Mesendoderm (in vitro differentiated cells): ENCODE results near the gene DRD3.

Source experiments
- DNase-seq: peaks from one replicate; pipeline ENCODE4 v3.0.0; 2013
- H2AK5ac ChIP-seq: 2 replicates; pipeline ENCODE4 v1.6.1; 2013; ENCODE audit warnings: low read length, inconsistent platforms
- H2BK120ac ChIP-seq: 2 replicates; pipeline ENCODE4 v1.6.1; 2013; ENCODE audit warnings: low read depth, mild to moderate bottlenecking, low read length, moderate library complexity, mixed read lengths
- H2BK15ac ChIP-seq: replicated peaks from 2 replicates; pipeline ENCODE4 v1.6.1; 2013; ENCODE audit warnings: low read depth, mild to moderate bottlenecking, moderate library complexity
- H2BK5ac ChIP-seq: 2 replicates; pipeline ENCODE4 v1.6.1; 2013; ENCODE audit warnings: low read length, inconsistent platforms
- H3K18ac ChIP-seq: 2 replicates; pipeline ENCODE4 v1.6.1; 2013; ENCODE audit warnings: mild to moderate bottlenecking, low read length, mixed read lengths
- H3K23ac ChIP-seq: one replicate; pipeline ENCODE4 v1.6.1; 2013; ENCODE audit warnings: low read length
- H3K27ac ChIP-seq: 2 replicates; pipeline ENCODE4 v1.5.1; 2013; ENCODE audit warnings: low read depth, mild to moderate bottlenecking, inconsistent platforms, low read length, moderate library complexity
- H3K27me3 ChIP-seq: 2 replicates; pipeline ENCODE4 v1.6.1; 2013; ENCODE audit warnings: low read length, control low read depth, mild to moderate bottlenecking, inconsistent platforms; ENCODE audit not compliant: insufficient read depth, poor library complexity
- H3K36me3 ChIP-seq: 2 replicates; pipeline ENCODE4 v1.6.1; 2013; ENCODE audit warnings: low read length, inconsistent platforms; ENCODE audit not compliant: control insufficient read depth, insufficient read depth
- H3K4ac ChIP-seq: one replicate; pipeline ENCODE4 v1.6.1; 2013; ENCODE audit warnings: low read depth, mild to moderate bottlenecking, low read length, moderate library complexity
- H3K4me1 ChIP-seq: 2 replicates; pipeline ENCODE4 v1.6.1; 2013; ENCODE audit warnings: low read depth, low read length, inconsistent platforms; ENCODE audit not compliant: control insufficient read depth
- H3K4me2 ChIP-seq: 2 replicates; pipeline ENCODE4 v1.6.1; 2013; ENCODE audit warnings: low read length
- H3K4me3 ChIP-seq: 2 replicates; pipeline ENCODE4 v1.5.1; 2013; ENCODE audit warnings: mild to moderate bottlenecking, low read length
- H3K56ac ChIP-seq: one replicate; pipeline ENCODE4 v1.6.1; 2013; ENCODE audit warnings: low read length
- H3K79me1 ChIP-seq: 2 replicates; pipeline ENCODE4 v1.6.1; 2013; ENCODE audit warnings: low read length, inconsistent platforms
- H3K79me2 ChIP-seq: 2 replicates; pipeline ENCODE4 v1.6.1; 2013; ENCODE audit warnings: mild to moderate bottlenecking, low read length; ENCODE audit not compliant: control insufficient read depth, insufficient read depth
- H3K9ac ChIP-seq: 2 replicates; pipeline ENCODE4 v1.6.1; 2013; ENCODE audit warnings: low read length, inconsistent platforms
- H4K5ac ChIP-seq: one replicate; pipeline ENCODE4 v1.6.1; 2013; ENCODE audit warnings: low read length
- H4K8ac ChIP-seq: one replicate; pipeline ENCODE4 v1.6.1; 2013; ENCODE audit warnings: low read depth, mild to moderate bottlenecking, control low read depth, low read length, moderate library complexity
- WGBS: extraction: QIAGEN DNeasy Blood & Tissue Kit; methylation state at CpG from one replicate; pipeline ENCODE4 v1.1.7; 2013; ENCODE audit warnings: low lambda C conversion rate, missing lambda C conversion rate; ENCODE audit not compliant: insufficient coverage; ENCODE audit errors: extremely low coverage; 5-methylcytosine and 5-hydroxymethylcytosine counted together

The DRD3 gene

DNA sequence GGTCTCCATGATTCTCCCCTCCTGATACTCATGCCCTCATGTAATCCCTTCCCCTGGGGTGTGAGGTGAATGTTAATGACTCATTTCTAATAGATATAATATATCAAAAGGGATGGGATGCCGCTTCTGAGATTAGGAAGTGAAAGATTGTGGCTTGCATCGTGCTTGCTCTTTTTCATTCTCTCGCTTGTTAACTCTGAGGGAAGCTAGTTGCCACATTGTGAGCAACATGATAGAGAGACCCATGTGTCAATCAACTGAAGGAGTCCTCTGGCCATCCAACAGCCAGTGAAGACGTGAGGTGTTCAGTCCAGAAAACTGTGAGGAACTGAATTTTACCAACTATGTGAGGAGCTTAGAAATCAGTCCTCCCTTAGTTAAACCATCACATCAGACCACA lies 28.9 kb upstream of the DRD3 start:
- H4K5ac ChIP-seq: no peak overlapping the region
- no peak overlapping the region for H2BK15ac ChIP-seq
- no CpG with 5 or more reads among the region's 4 CpGs for WGBS
- H3K4me2 ChIP-seq: no peak overlapping the region
- no peak for DNase-seq
- no peak overlapping the region for H3K9ac ChIP-seq
- no peaks in the 10 kb centered on the region for H3K79me1 ChIP-seq
- H2BK5ac ChIP-seq: no peak overlapping the region
- H3K27ac ChIP-seq: no peak overlapping the region
- H3K4me1 ChIP-seq: peaks cover 3% of the 10 kb centered on the region
- no peak overlapping the region for H3K18ac ChIP-seq
- no peaks in the 10 kb centered on the region for H3K36me3 ChIP-seq
- no peak overlapping the region for H3K56ac ChIP-seq
- no peak overlapping the region for H2AK5ac ChIP-seq
- H3K27me3 ChIP-seq: no peaks in the 10 kb centered on the region
- H4K8ac ChIP-seq: no peak overlapping the region
- no peak overlapping the region for H3K4me3 ChIP-seq
- H3K23ac ChIP-seq: no peak overlapping the region
- no peak overlapping the region for H2BK120ac ChIP-seq
- no peak overlapping the region for H3K4ac ChIP-seq
- no peaks in the 10 kb centered on the region for H3K79me2 ChIP-seq

DNA sequence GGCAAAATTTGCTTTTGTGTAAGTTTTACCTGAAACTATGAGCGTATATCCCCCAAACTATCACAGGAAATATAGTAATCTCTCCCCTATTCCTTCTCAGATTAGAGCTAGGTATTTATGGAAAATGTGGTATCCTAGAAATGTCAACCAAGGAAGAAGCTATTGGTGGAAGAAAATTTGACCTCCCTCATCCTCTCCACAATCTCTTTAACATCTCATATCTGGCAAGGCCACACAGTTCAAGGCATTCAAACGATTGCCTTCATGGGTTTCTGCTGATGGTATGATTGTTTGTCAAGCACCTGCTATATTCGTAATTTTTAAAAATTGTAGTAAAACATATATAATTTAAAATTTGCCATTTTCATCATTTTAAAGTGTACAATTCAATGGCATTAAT lies 27.5 kb upstream of the DRD3 start:
- H3K9ac ChIP-seq: no peak overlapping the region
- H3K4me2 ChIP-seq: no peak overlapping the region
- H2AK5ac ChIP-seq: no peak overlapping the region
- H4K5ac ChIP-seq: no peak overlapping the region
- no peak overlapping the region for H3K18ac ChIP-seq
- no peaks in the 10 kb centered on the region for H3K4me1 ChIP-seq
- H3K79me2 ChIP-seq: no peaks in the 10 kb centered on the region
- no peak overlapping the region for H3K23ac ChIP-seq
- H3K27ac ChIP-seq: no peak overlapping the region
- no peak overlapping the region for H4K8ac ChIP-seq
- no peak overlapping the region for H3K4ac ChIP-seq
- H3K4me3 ChIP-seq: no peak overlapping the region
- H2BK5ac ChIP-seq: no peak overlapping the region
- no peak overlapping the region for H3K56ac ChIP-seq
- no peaks in the 10 kb centered on the region for H3K36me3 ChIP-seq
- DNase-seq: no peak
- no peak overlapping the region for H2BK15ac ChIP-seq
- H3K27me3 ChIP-seq: no peaks in the 10 kb centered on the region
- WGBS: no CpG with 5 or more reads among the region's 3 CpGs
- H3K79me1 ChIP-seq: no peaks in the 10 kb centered on the region
- H2BK120ac ChIP-seq: no peak overlapping the region

DNA sequence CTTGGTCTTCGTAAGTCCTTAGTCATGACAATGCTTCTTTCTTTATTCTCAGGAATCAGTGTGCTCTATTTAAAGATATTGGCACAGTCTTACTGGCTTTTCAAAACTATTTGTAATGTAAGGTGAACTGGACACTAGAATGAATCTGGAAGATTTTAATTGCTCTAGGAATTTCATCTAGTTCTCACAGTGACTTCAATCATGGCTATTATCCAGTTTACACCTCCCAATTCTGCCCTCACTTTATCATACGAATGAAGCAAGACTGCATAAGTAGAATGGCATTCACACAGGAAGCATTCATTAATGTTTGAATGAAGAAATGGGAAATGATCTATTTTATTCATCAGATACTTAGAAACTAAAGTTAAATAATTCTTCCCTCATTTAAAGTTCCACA lies 26.7 kb upstream of the DRD3 start:
- Histone ChIP-seq H3K27me3 (no peaks in the 10 kb centered on the region), H3K23ac (no peak overlapping the region), H2AK5ac (no peak overlapping the region), H3K56ac (no peak overlapping the region), H3K79me2 (no peaks in the 10 kb centered on the region), H3K9ac (no peak overlapping the region), H3K4me3 (no peak overlapping the region), H3K36me3 (no peaks in the 10 kb centered on the region), H3K4ac (no peak overlapping the region), H3K79me1 (no peaks in the 10 kb centered on the region), H3K27ac (no peak overlapping the region), H4K5ac (no peak overlapping the region), H2BK15ac (no peak overlapping the region), H2BK120ac (no peak overlapping the region), H4K8ac (no peak overlapping the region), H3K4me1 (no peaks in the 10 kb centered on the region), H2BK5ac (no peak overlapping the region), H3K18ac (no peak overlapping the region), H3K4me2 (no peak overlapping the region)
- no CpG with 5 or more reads among the region's 2 CpGs for WGBS
- DNase-seq: no peak

DNA sequence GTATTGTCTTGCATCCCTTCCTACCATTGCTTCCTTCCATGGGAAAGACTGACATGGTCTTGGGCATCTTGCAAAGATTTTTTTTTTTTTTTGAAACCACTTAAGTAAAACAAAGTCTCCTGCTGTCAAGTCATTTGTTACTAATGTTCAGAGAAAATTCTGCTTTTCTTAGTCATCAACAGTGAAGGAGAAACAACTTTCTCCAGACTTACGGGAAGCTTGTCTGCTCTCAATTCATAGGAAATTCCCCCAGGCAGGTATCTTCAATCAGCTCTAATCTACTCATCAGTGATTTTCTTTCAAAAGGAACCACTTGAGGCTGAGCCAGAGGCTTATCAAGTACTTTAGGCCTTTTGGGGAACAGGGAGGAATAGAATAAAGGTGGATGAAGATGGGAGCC lies 15.9 kb upstream of the DRD3 start:
- no peak overlapping the region for H3K9ac ChIP-seq
- no peak overlapping the region for H3K23ac ChIP-seq
- no peaks in the 10 kb centered on the region for H3K4me1 ChIP-seq
- H2BK5ac ChIP-seq: no peak overlapping the region
- H3K79me1 ChIP-seq: no peaks in the 10 kb centered on the region
- no peak overlapping the region for H2BK15ac ChIP-seq
- no CpG with 5 or more reads among the region's 1 CpG for WGBS
- no peak overlapping the region for H4K5ac ChIP-seq
- H3K56ac ChIP-seq: no peak overlapping the region
- no peak overlapping the region for H3K4me3 ChIP-seq
- H2AK5ac ChIP-seq: no peak overlapping the region
- H3K4ac ChIP-seq: no peak overlapping the region
- H3K4me2 ChIP-seq: no peak overlapping the region
- peak; percentile 57 for DNase-seq
- no peak overlapping the region for H2BK120ac ChIP-seq
- H3K36me3 ChIP-seq: no peaks in the 10 kb centered on the region
- H3K79me2 ChIP-seq: no peaks in the 10 kb centered on the region
- no peaks in the 10 kb centered on the region for H3K27me3 ChIP-seq
- no peak overlapping the region for H3K27ac ChIP-seq
- H4K8ac ChIP-seq: no peak overlapping the region
- H3K18ac ChIP-seq: no peak overlapping the region

DNA sequence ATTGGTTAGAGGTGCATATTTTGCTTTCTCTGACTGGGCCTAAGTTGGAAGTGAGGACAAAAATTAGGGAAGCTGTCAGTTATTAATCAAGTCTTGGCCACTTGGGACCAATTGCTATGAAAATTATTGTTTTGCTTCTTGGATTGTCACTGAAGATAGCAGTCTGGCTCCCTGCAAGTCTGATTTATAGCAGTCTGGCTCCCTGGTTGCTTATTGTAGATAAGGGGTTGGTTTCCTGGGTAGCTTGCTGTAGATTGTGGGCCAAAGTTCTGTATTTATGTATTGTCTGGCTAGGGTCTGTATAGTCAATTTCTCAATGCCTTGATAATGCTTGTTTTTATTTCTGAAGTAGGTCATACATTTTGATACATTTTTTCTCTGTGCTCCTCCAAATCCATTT lies 13.3 kb upstream of the DRD3 start:
- Histone ChIP-seq H3K4me1 (no peaks in the 10 kb centered on the region), H2BK5ac (no peak overlapping the region), H3K4me2 (no peak overlapping the region), H2BK120ac (no peak overlapping the region), H3K27me3 (no peaks in the 10 kb centered on the region), H3K79me2 (no peaks in the 10 kb centered on the region), H2AK5ac (no peak overlapping the region), H3K79me1 (no peaks in the 10 kb centered on the region), H3K9ac (no peak overlapping the region), H4K8ac (no peak overlapping the region), H4K5ac (no peak overlapping the region), H3K36me3 (no peaks in the 10 kb centered on the region), H3K4me3 (no peak overlapping the region), H2BK15ac (no peak overlapping the region), H3K23ac (no peak overlapping the region), H3K56ac (no peak overlapping the region), H3K27ac (no peak overlapping the region), H3K4ac (no peak overlapping the region), H3K18ac (no peak overlapping the region)
- DNase-seq: no peak

DNA sequence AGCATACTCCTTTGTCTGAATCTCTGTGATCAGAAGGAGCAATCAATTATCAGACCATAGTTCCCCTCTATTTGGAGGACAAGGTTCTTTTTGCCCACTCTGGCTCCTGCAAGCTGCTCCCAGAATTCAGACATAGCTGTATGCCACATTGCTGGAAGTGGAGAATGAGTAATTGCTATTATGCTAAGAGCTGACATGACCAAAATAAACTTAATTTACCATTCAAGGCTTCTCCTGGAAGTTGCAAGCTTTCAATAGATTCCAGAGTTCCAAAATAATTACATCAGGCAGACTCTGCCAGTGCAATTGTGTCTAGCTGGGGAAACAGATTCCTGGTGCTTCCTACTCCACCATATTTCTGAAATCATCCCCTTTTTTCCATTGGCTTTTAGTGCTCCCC lies 7.6 kb upstream of the DRD3 start:
- H3K36me3 ChIP-seq: no peaks in the 10 kb centered on the region
- H4K5ac ChIP-seq: no peak overlapping the region
- H2AK5ac ChIP-seq: no peak overlapping the region
- no peak overlapping the region for H4K8ac ChIP-seq
- no peaks in the 10 kb centered on the region for H3K79me2 ChIP-seq
- no peak overlapping the region for H2BK120ac ChIP-seq
- H2BK5ac ChIP-seq: no peak overlapping the region
- no peaks in the 10 kb centered on the region for H3K4me1 ChIP-seq
- H3K23ac ChIP-seq: no peak overlapping the region
- H3K27ac ChIP-seq: no peak overlapping the region
- DNase-seq: no peak
- H3K4ac ChIP-seq: no peak overlapping the region
- H3K79me1 ChIP-seq: no peaks in the 10 kb centered on the region
- H3K4me3 ChIP-seq: no peak overlapping the region
- H3K27me3 ChIP-seq: no peaks in the 10 kb centered on the region
- no peak overlapping the region for H3K9ac ChIP-seq
- H3K56ac ChIP-seq: no peak overlapping the region
- H3K4me2 ChIP-seq: no peak overlapping the region
- H2BK15ac ChIP-seq: no peak overlapping the region
- no peak overlapping the region for H3K18ac ChIP-seq
